HepG2 (cell line): ENCODE results near the gene PIGZ. TPM values are rescaled to one million over a fixed set of nuclear protein-coding genes. Genes with fewer than 3 reads are reported as not detected.
A peak's percentile ranks its signal among the peaks of the same experiment; 100 is the strongest.

Source experiments
- BCL3 ChIP-seq: sonication (generic); formaldehyde crosslinking; IDR thresholded peaks from 2 replicates; pipeline ENCODE4 v1.5.1; 2020; ENCODE audit warnings: mild to moderate bottlenecking, missing genetic modification reagents, moderate library complexity
- CTCF ChIP-seq: sonication (generic); formaldehyde crosslinking; IDR thresholded peaks from 2 replicates; pipeline ENCODE4 v1.5.0; 2020; ENCODE audit warnings: mild to moderate bottlenecking, missing genetic modification reagents, moderate library complexity
- FOXA3 ChIP-seq: IDR thresholded peaks from 2 replicates; pipeline ENCODE4 v1.6.1; 2016; ENCODE audit warnings: missing genetic modification reagents, missing compliant biosample characterization
- GATAD1 ChIP-seq: IDR thresholded peaks from 2 replicates; pipeline ENCODE4 v1.6.1; 2016; ENCODE audit warnings: missing genetic modification reagents, missing compliant biosample characterization
- GZF1 ChIP-seq: sonication (generic); formaldehyde crosslinking; IDR thresholded peaks from 2 replicates; pipeline ENCODE4 v1.5.1; 2020; ENCODE audit warnings: mild to moderate bottlenecking, missing genetic modification reagents
- HNRNPK ChIP-seq: fragments of 200-400 bp; formaldehyde crosslinking; IDR thresholded peaks from 2 replicates; pipeline ENCODE4 v1.6.1; 2018; ENCODE audit warnings: low read length, low read depth, moderate library complexity, mild to moderate bottlenecking; ENCODE audit not compliant: poor library complexity, severe bottlenecking
- KDM4B ChIP-seq: sonication (generic); formaldehyde crosslinking; IDR thresholded peaks from 2 replicates; pipeline ENCODE4 v1.4.0; 2020; ENCODE audit warnings: missing genetic modification reagents
- MEIS1 ChIP-seq: sonication (generic); formaldehyde crosslinking; IDR thresholded peaks from 2 replicates; pipeline ENCODE4 v1.9.0; 2021; ENCODE audit warnings: mild to moderate bottlenecking, missing genetic modification reagents, moderate library complexity, borderline replicate concordance
- RARA ChIP-seq: IDR thresholded peaks from 2 replicates; pipeline ENCODE4 v1.6.1; 2016; ENCODE audit warnings: missing genetic modification reagents, missing compliant biosample characterization
- SALL1 ChIP-seq: sonication (generic); formaldehyde crosslinking; IDR thresholded peaks from 2 replicates; pipeline ENCODE4 v1.8.0; 2022; ENCODE audit warnings: mild to moderate bottlenecking, missing genetic modification reagents
- SAP130 ChIP-seq: IDR thresholded peaks from 2 replicates; pipeline ENCODE4 v1.6.1; 2016; ENCODE audit warnings: low read depth
- SMAD1 ChIP-seq: sonication (generic); formaldehyde crosslinking; IDR thresholded peaks from 2 replicates; pipeline ENCODE4 v1.4.0; 2020; ENCODE audit warnings: missing genetic modification reagents, low read depth, mild to moderate bottlenecking, borderline replicate concordance
- TBP ChIP-seq: sonication (generic); formaldehyde crosslinking; IDR thresholded peaks from 2 replicates; pipeline ENCODE4 v1.5.0; 2020; ENCODE audit warnings: missing genetic modification reagents
- ZBTB38 ChIP-seq: sonication (generic); formaldehyde crosslinking; IDR thresholded peaks from 2 replicates; pipeline ENCODE4 v1.5.1; 2020; ENCODE audit warnings: mild to moderate bottlenecking, missing genetic modification reagents
- ZHX1 ChIP-seq: sonication (generic); formaldehyde crosslinking; IDR thresholded peaks from 2 replicates; pipeline ENCODE4 v1.8.1; 2022; ENCODE audit warnings: low read depth, mild to moderate bottlenecking, missing genetic modification reagents
- ZMYM4 ChIP-seq: sonication (generic); formaldehyde crosslinking; IDR thresholded peaks from 2 replicates; pipeline ENCODE4 v1.8.1; 2023; ENCODE audit warnings: mild to moderate bottlenecking, missing genetic modification reagents
- ZNF10 ChIP-seq: sonication (generic); formaldehyde crosslinking; IDR thresholded peaks from 2 replicates; pipeline ENCODE4 v1.4.0; 2020; ENCODE audit warnings: mild to moderate bottlenecking, low read depth, missing genetic modification reagents, borderline replicate concordance
- ZNF256 ChIP-seq: sonication (generic); formaldehyde crosslinking; conservative IDR thresholded peaks from 2 replicates; pipeline ENCODE4 v1.4.0; 2020; ENCODE audit warnings: missing genetic modification reagents
- ZNF260 ChIP-seq: sonication (generic); formaldehyde crosslinking; IDR thresholded peaks from 2 replicates; pipeline ENCODE4 v1.4.0; 2020; ENCODE audit warnings: missing genetic modification reagents, low read depth, mild to moderate bottlenecking, borderline replicate concordance
- ZNF274 ChIP-seq: sonication (generic); formaldehyde crosslinking; IDR thresholded peaks from 2 replicates; pipeline ENCODE4 v1.5.1; 2020; ENCODE audit warnings: mild to moderate bottlenecking, missing genetic modification reagents
- ZNF572 ChIP-seq: sonication (generic); formaldehyde crosslinking; IDR thresholded peaks from 2 replicates; pipeline ENCODE4 v1.5.1; 2020; ENCODE audit warnings: mild to moderate bottlenecking, missing genetic modification reagents
- polyA plus RNA-seq, 8 experiments: library from polyadenylated mRNA; depleted of rRNA in 3 of 8; stranded (reverse) in 7 of 8; unstranded in 1 of 8; fragments of >200 nt; fragmentation: Illumina TruSeq in 4 of 8; extraction: Trizol in 4 of 8; gene quantifications; 2 replicates each; pipeline versions ENCODE4 v1.2.1 to v1.2.3, GENCODE V29; 2011 to 2016; ENCODE audit warnings: low read depth in 4 of 8, missing spikeins in 1 of 8, mixed read lengths in 1 of 8; ENCODE audit not compliant: insufficient read depth in 1 of 8
- total RNA-seq, 5 experiments: library from RNA; depleted of rRNA; stranded (reverse); fragments of >200 nt; fragmentation: Illumina TruSeq; extraction: Trizol; gene quantifications; 2 replicates each; pipeline ENCODE4 v1.2.3, GENCODE V29; 2016; ENCODE audit warnings: low read depth in 1 of 5

PIGZ gene
- total and polyA plus RNA-seq, 2 of the 13 experiments (the other 11 are each of a cell fraction or from before 2014, with no cell fraction given) = 4.7 to 60.5 TPM

GRCh38 chr3:196948442-196949284 lies 20.0 kb downstream of the PIGZ start (continued):
- peak; percentile 91 for TF ChIP-seq CTCF (CRISPR knock-in tag)
- TF ChIP-seq MEIS1 (CRISPR knock-in tag) = 0 out of 2 replicates have a peak, but pooled peaks have one; percentile 6
- TF ChIP-seq ZNF10 (CRISPR knock-in tag) = no peak
- TF ChIP-seq HNRNPK = peak; percentile 100
- TF ChIP-seq KDM4B (CRISPR knock-in tag) = peak; percentile 33; the same call in 1 of the 2 replicates
- TF ChIP-seq ZMYM4 (CRISPR knock-in tag) = 0 out of 2 replicates have a peak, but pooled peaks have one; percentile 43
- peak; percentile 65; the same call in 1 of the 2 replicates for TF ChIP-seq SALL1
- TF ChIP-seq GZF1 (CRISPR knock-in tag) = 0 out of 2 replicates have a peak, but pooled peaks have one; percentile 46
- peak; percentile 72 for TF ChIP-seq BCL3 (CRISPR knock-in tag)
- TF ChIP-seq ZNF572 (CRISPR knock-in tag) = peak; percentile 47; the same call in 1 of the 2 replicates
- 0 out of 2 replicates have a peak, but pooled peaks have one; percentile 14 for TF ChIP-seq RARA (CRISPR knock-in tag)
- no peak for TF ChIP-seq ZNF256
- no peak for TF ChIP-seq TBP (CRISPR knock-in tag)
- peak; percentile 49; the same call in 1 of the 2 replicates for TF ChIP-seq ZNF260 (CRISPR knock-in tag)
- peak; percentile 22; the same call in 1 of the 2 replicates for TF ChIP-seq FOXA3 (CRISPR knock-in tag)
- no peak for TF ChIP-seq SMAD1 (CRISPR knock-in tag)
- peak; percentile 99 for TF ChIP-seq ZBTB38
- TF ChIP-seq GATAD1 = peak; percentile 43; the same call in 1 of the 2 replicates
- TF ChIP-seq ZHX1 (CRISPR knock-in tag) = 0 out of 2 replicates have a peak, but pooled peaks have one; percentile 1
- TF ChIP-seq SAP130 (CRISPR knock-in tag) = 0 out of 2 replicates have a peak, but pooled peaks have one; percentile 20
- TF ChIP-seq ZNF274 (CRISPR knock-in tag) = 0 out of 2 replicates have a peak, but pooled peaks have one; percentile 62
